ENCODE data around the gene TRIO. TPM values are rescaled to one million over a fixed set of nuclear protein-coding genes. Genes with fewer than 3 reads are reported as not detected.
A peak's percentile ranks its signal among the peaks of the same experiment; 100 is the strongest.

TRIO gene
- total and polyA plus RNA-seq, 2 donors (not counting 3 experiments of a cell fraction or from before 2014, with no cell fraction given) = 82.9 to 248 TPM

- Histone ChIP-seq H3K36me3 (ENCODE audit: control insufficient read depth in 2 of 2, extremely low read depth in 1 of 2, insufficient read depth in 2 of 2, low read length in 2 of 2) (no peaks in the 10 kb centered on the region), H3K9me3 (replicated peaks; ENCODE audit: control insufficient read depth, insufficient read depth, low read length) (no peaks in the 10 kb centered on the region), H2AFZ (ENCODE audit: low read depth, low read length) (no peak overlapping the region), H3K79me2 (ENCODE audit: control insufficient read depth, insufficient read depth, low read length) (peaks cover 49% of the 10 kb centered on the region), H3K27me3 (ENCODE audit: control insufficient read depth in 2 of 2, insufficient read depth in 2 of 2, low read length in 2 of 2) (peaks cover 7 to 8% of the 10 kb centered on the region in 2 experiments), H3K4me2 (ENCODE audit: insufficient read depth, low read length) (no peak overlapping the region), H3K4me1 (ENCODE audit: control insufficient read depth, extremely low read depth, insufficient read depth, low read length) (peaks cover 36% of the 10 kb centered on the region), H3K9ac (replicated peaks; ENCODE audit: extremely low read depth, insufficient read depth, low read length) (peak overlapping the region; percentile 99), H3K4me3 (replicated peaks in 1 of 3; ENCODE audit: insufficient read depth in 1 of 3, low read depth in 1 of 3, low read length in 3 of 3) (peak overlapping the region in 2 of 3 experiments; percentile 55 to 91), H4K20me1 (replicated peaks; ENCODE audit: control insufficient read depth, extremely low read depth, insufficient read depth, low read length) (peaks cover 5% of the 10 kb centered on the region), H3K27ac (ENCODE audit: insufficient read depth, low read depth, low read length) (peak overlapping the region; percentile 94), H3K9me1 (replicated peaks; ENCODE audit: control insufficient read depth, extremely low read depth, insufficient read depth, low read length) (no peaks in the 10 kb centered on the region)
- BruUV-seq (replicated peaks) = no TSS peak
- ChIA-PET CTCF (interaction anchor here (0.7 to 3.0 kb wide), 15 partner anchors 10 to 158 kb away, joined by 3 to 38 read pairs (median 4); no protein-coding TSS in a partner anchor), POLR2A (interaction anchor here (1.0 to 1.7 kb wide), 2 partner anchors 11 to 47 kb away, joined by 3 to 4 read pairs; no protein-coding TSS in a partner anchor)
- intact Hi-C loops (cut with micrococcal nuclease) = loop anchor here (1.0 kb wide), 5 partner anchors 35 to 127 kb away; no protein-coding TSS in a partner anchor
- no peak for DNase-seq (ENCODE audit: low read depth, low spot score)
- TF ChIP-seq MYC (IDR thresholded peaks at IDR 0.05; ENCODE audit: low read depth, low read length) (no peak), POLR2A (IDR thresholded peaks at IDR 0.05; ENCODE audit: low read depth, low read length) (no peak), FOS (IDR thresholded peaks at IDR 0.05; ENCODE audit: borderline replicate concordance, insufficient read depth, low read length) (no peak), GATA2 (IDR thresholded peaks at IDR 0.05; ENCODE audit: insufficient read depth, insufficient read length, low read depth, low read length) (no peak), CTCF (IDR thresholded peaks at IDR 0.05; ENCODE audit: extremely low read depth in 1 of 2, insufficient read depth in 1 of 2, low read depth in 1 of 2, low read length in 2 of 2) (no peak), POLR2AphosphoS5 (IDR thresholded peaks at IDR 0.05; ENCODE audit: insufficient read depth, low read depth, low read length) (no peak), JUN (IDR thresholded peaks at IDR 0.05; ENCODE audit: borderline replicate concordance, insufficient read depth, insufficient read length, low read depth) (no peak), EZH2 (IDR thresholded peaks at IDR 0.05; ENCODE audit: borderline replicate concordance, low read depth, low read length, severe bottlenecking) (no peak), MAX (IDR thresholded peaks at IDR 0.05; ENCODE audit: insufficient read depth, insufficient read length) (no peak)
- no peak for FAIRE-seq
- dilution Hi-C loops (cut with MboI; ENCODE audit: extremely low pct_ligation_motif_present, low sequenced_read_pairs) = loop anchor here (25.0 kb wide), 1 partner anchor 119 kb away; no protein-coding TSS in a partner anchor
Observed at GRCh38 chr5:14143546-14143840, 351 bp downstream of the TRIO start.
